Activated naive CD8-positive, alpha-beta T cell treated with anti-CD3 and anti-CD28 coated beads for 36 hours (primary cell): Measurements from ENCODE around the gene ANKRD28. TPM values are rescaled to one million over a fixed set of nuclear protein-coding genes. Genes with fewer than 3 reads are reported as not detected.
"Not testable (repeated sequence)": the region's sequence is repeated elsewhere in the genome, so short reads cannot be mapped to it uniquely, and the experiment has no call there.

ENCODE experiments used
- DNase-seq: peaks from one replicate; pipeline ENCODE4 v3.0.0; 2021
- H3K27ac Mint-ChIP-seq: one replicate; pipeline ENCODE4 v1.8.0; 2022; ENCODE audit warnings: mild to moderate bottlenecking, moderate library complexity, mixed read lengths
- H3K27me3 Mint-ChIP-seq: one replicate; pipeline ENCODE4 v1.8.0; 2022; ENCODE audit warnings: mild to moderate bottlenecking, mixed read lengths
- H3K36me3 Mint-ChIP-seq: one replicate; pipeline ENCODE4 v1.8.0; 2021; ENCODE audit warnings: mild to moderate bottlenecking, mixed read lengths
- H3K4me1 Mint-ChIP-seq: one replicate; pipeline ENCODE4 v1.8.0; 2021; ENCODE audit warnings: mixed read lengths
- H3K4me3 Mint-ChIP-seq: one replicate; pipeline ENCODE4 v1.8.0; 2022; ENCODE audit warnings: mild to moderate bottlenecking, moderate library complexity, mixed read lengths
- H3K9me3 Mint-ChIP-seq: one replicate; pipeline ENCODE4 v1.8.0; 2022; ENCODE audit warnings: mixed read lengths
- total RNA-seq, 2 experiments: library from RNA; stranded (reverse); gene quantifications; one replicate each; pipeline ENCODE4 v1.2.3, GENCODE V29; 2021

ANKRD28 gene
- total RNA-seq, 2 experiments from 2014 or later, result 31.2 to 33.1 TPM

DNA sequence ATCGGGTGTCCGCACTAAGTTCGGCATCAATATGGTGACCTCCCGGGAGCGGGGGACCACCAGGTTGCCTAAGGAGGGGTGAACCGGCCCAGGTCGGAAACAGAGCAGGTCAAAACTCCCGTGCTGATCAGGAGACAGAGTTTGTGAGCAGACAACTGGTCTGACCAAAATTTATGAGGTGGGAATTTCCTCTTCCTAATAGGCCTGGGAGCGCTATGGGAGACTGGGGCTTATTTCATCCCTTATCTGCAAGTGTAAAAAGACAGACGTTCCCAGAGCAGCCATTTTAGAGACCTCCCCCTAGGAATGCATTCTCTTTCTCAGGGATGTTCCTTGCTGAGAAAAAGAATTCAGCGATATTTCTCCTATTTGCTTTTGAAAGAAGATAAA, 59.2 kb downstream of the ANKRD28 start:
- H3K4me3 Mint-ChIP-seq, H3K27ac Mint-ChIP-seq, H3K4me1 Mint-ChIP-seq, H3K27me3 Mint-ChIP-seq, DNase-seq: not testable (repeated sequence)
- H3K36me3 Mint-ChIP-seq, result peaks cover 53% of the 10 kb centered on the region
- H3K9me3 Mint-ChIP-seq, result peaks cover 27% of the 10 kb centered on the region

DNA sequence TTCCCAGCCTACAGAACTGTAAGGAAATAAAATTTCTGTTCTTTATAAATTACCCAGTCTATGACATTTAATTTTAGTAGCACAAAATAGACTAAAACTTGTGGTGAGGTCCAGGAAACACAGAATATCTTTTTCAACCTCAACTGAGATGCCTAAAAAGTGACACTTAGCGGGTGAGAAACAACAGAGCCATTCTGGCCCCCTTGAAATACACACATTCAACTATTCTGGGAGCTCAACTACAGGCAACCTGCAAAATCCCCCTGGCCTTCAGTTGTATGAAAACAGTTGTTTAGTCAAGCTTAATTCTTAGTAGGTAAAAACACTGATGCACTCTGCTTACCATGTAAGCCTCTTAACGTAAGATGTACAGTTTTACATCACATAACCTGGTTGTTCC, 66.8 kb downstream of the ANKRD28 start:
- H3K36me3 Mint-ChIP-seq, result peaks cover 35% of the 10 kb centered on the region
- no peaks in the 10 kb centered on the region for H3K9me3 Mint-ChIP-seq
- no peak overlapping the region for H3K27ac Mint-ChIP-seq
- H3K27me3 Mint-ChIP-seq, result no peaks in the 10 kb centered on the region
- H3K4me3 Mint-ChIP-seq, result no peak overlapping the region
- H3K4me1 Mint-ChIP-seq, result peaks cover 5% of the 10 kb centered on the region
- DNase-seq, result no peak

- H3K36me3 Mint-ChIP-seq, result peaks cover 33% of the 10 kb centered on the region
These were observed 69.0 kb downstream of the ANKRD28 start for GRCh38 chr3:15728766-15729165.

DNA sequence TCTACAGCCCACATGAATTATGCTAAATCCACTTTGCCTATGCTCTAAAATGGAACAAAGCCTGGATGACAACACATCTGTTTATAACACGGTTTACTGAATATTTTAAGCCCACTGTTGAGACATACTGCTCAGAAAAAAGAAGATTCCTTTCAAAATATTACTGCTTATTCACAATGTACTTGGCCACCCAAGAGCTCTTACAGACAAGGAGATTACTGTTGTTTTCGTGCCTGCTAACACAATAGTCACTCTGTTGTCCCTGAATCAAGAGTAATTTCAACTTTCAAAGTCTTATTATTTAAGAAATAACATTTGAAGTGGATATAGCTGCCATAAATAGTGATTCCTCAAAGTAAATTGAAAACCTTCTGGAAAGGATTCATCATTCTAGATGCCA, 70.9 kb downstream of the ANKRD28 start:
- no peak for DNase-seq
- Mint-ChIP-seq H3K4me1 (peaks cover 9% of the 10 kb centered on the region), H3K9me3 (no peaks in the 10 kb centered on the region), H3K27me3 (no peaks in the 10 kb centered on the region), H3K36me3 (peaks cover 32% of the 10 kb centered on the region), H3K4me3 (no peak overlapping the region), H3K27ac (no peak overlapping the region)

More at GRCh38 chr3:15728766-15729165, 69.0 kb downstream of the ANKRD28 start:
- no peaks in the 10 kb centered on the region for H3K27me3 Mint-ChIP-seq
- DNase-seq, result no peak
- no peaks in the 10 kb centered on the region for H3K9me3 Mint-ChIP-seq
- no peak overlapping the region for H3K27ac Mint-ChIP-seq
- peaks cover 9% of the 10 kb centered on the region for H3K4me1 Mint-ChIP-seq
- no peak overlapping the region for H3K4me3 Mint-ChIP-seq

DNA sequence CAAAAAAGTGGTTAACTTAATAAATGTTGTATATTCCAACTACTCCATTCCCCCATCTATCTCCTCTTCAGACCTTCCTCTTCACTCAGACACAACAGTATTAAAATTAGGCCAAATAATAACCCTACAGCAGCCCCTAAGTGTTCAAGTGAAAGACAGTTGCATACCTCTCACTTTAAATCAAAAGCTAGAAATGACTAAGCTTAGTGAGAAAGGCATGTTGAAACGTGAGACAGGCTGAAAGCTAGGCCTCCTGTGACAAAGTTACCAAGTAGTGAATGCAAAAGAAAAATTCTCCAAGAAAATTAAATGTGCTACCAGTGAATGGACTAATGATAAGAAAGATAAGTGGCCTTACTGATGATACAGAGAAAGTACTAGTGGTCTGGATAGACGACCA, 71.7 kb downstream of the ANKRD28 start:
- Mint-ChIP-seq H3K9me3 (no peaks in the 10 kb centered on the region), H3K36me3 (peaks cover 34% of the 10 kb centered on the region), H3K27me3 (no peaks in the 10 kb centered on the region), H3K4me3 (no peak overlapping the region), H3K27ac (no peak overlapping the region), H3K4me1 (peaks cover 9% of the 10 kb centered on the region)
- no peak for DNase-seq

DNA sequence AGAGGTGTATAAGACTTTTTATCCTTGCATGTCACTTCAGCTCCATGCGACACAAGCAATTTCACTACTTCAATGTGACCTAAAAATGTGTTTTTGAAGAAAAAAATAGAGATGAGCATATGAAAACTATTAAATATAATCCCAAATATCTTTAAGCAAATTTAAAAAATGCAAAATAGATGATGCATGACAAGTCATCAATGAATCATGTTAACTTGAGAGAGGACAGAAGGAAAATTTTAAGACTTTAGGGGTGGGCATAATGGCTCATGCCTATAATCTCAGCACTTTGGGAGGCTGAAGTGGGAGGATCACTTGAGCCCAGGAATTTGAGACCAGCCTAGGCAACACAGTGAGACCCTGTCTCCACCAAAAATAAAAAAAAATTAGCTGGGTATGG, 73.3 kb downstream of the ANKRD28 start:
- no peak overlapping the region for H3K27ac Mint-ChIP-seq
- no peaks in the 10 kb centered on the region for H3K27me3 Mint-ChIP-seq
- no peaks in the 10 kb centered on the region for H3K9me3 Mint-ChIP-seq

GRCh38 chr3:15723624-15723884, 74.2 kb downstream of the ANKRD28 start:
- peaks cover 23% of the 10 kb centered on the region for H3K36me3 Mint-ChIP-seq
- no peaks in the 10 kb centered on the region for H3K9me3 Mint-ChIP-seq
- H3K27me3 Mint-ChIP-seq, result no peaks in the 10 kb centered on the region
- H3K27ac Mint-ChIP-seq, result no peak overlapping the region
- H3K4me1 Mint-ChIP-seq, result peaks cover 9% of the 10 kb centered on the region
- no peak for DNase-seq
- no peak overlapping the region for H3K4me3 Mint-ChIP-seq

More for the DNA sequence above, 73.3 kb downstream of the ANKRD28 start:
- Mint-ChIP-seq H3K4me3 (no peak overlapping the region), H3K36me3 (peaks cover 32% of the 10 kb centered on the region), H3K4me1 (peaks cover 9% of the 10 kb centered on the region)
- DNase-seq, result no peak

DNA sequence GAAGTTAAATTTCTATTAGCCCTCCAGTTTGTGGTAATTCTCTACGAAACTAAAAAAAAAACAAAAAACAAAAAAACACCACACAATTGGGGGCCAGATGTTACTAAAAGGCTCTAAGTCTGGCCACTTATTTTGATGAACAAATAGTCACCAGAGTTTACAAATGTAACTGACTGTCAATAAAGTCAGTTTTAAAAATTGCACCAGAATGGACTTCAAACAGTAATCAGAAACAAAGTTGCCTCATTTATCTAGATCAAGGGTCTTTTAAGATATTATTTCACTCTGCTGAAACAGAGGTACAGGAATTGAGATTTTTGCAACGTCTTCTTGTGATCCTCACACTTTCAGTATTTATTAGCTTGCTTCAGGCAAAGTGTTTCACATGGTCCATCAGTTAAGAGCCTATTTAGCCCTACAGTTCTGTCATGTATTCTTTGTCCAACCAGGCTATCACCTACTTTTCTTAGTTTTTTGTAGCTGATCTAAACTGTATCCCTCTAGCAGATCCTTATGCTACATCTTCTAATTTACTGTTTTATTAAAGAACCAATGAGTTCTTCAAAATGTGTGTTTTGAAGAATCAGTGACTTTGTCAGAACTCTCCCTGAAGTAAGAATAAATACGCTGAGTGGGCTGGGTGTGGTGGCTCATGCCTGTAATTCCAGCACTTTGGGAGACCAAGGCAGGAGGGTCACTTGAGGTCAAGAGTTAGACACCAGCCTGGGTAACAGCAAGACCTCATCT, 74.7 kb downstream of the ANKRD28 start:
- Mint-ChIP-seq H3K4me1 (peaks cover 9% of the 10 kb centered on the region), H3K27ac (no peak overlapping the region), H3K27me3 (no peaks in the 10 kb centered on the region), H3K9me3 (no peaks in the 10 kb centered on the region), H3K4me3 (no peak overlapping the region), H3K36me3 (peaks cover 20% of the 10 kb centered on the region)
- no peak for DNase-seq

DNA sequence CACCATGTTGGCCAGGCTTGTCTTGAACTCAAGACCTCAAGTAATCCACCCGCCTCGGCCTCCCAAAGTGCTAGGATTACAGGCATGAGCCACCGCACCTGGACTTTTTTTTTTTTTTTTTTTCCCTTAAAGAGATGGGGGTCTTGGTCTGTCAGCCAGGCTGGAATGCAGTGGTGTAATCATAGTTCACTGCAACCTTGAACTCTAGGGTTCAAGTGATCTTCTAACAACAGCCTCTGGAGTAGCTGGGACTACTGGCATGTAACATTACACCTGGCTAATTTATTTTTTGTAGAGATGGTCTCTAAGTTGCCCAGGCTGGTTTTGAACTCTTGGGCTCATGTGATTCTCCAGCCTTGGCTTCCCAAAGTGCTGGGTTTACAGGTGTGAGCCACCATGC, 81.6 kb downstream of the ANKRD28 start:
- peaks cover 9% of the 10 kb centered on the region for H3K36me3 Mint-ChIP-seq
- no peaks in the 10 kb centered on the region for H3K4me1 Mint-ChIP-seq
- H3K27me3 Mint-ChIP-seq, result no peaks in the 10 kb centered on the region
- DNase-seq, result no peak
- no peaks in the 10 kb centered on the region for H3K9me3 Mint-ChIP-seq
- H3K4me3 Mint-ChIP-seq, result no peak overlapping the region
- H3K27ac Mint-ChIP-seq, result no peak overlapping the region

DNA sequence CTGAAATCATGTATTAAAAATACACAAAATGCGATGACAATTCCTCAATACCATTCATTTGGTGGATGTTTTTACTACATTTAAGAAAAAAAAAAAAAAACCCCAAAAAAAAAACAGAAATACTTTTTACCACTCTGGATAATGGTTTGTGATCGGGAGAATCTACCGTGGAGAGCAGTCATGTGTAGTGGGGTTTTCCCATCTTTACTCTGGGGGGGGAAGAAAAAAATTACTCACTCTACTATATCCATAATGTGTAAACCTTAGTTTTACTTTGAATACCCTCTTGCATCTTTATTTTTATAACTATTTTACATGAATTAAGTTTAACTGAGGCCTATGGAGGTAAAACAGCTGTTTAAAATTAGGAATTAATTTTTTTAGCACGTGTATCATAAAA, 83.3 kb downstream of the ANKRD28 start:
- Mint-ChIP-seq H3K9me3 (no peaks in the 10 kb centered on the region), H3K36me3 (peaks cover 10% of the 10 kb centered on the region), H3K4me3 (no peak overlapping the region), H3K27me3 (no peaks in the 10 kb centered on the region), H3K27ac (no peak overlapping the region), H3K4me1 (no peaks in the 10 kb centered on the region)
- no peak for DNase-seq

- Mint-ChIP-seq H3K36me3 (peaks cover 13% of the 10 kb centered on the region), H3K4me1 (no peaks in the 10 kb centered on the region), H3K9me3 (no peaks in the 10 kb centered on the region), H3K4me3 (no peak overlapping the region), H3K27me3 (no peaks in the 10 kb centered on the region), H3K27ac (no peak overlapping the region)
- no peak for DNase-seq
These were observed 84.4 kb downstream of the ANKRD28 start for GRCh38 chr3:15713364-15713763.

DNA sequence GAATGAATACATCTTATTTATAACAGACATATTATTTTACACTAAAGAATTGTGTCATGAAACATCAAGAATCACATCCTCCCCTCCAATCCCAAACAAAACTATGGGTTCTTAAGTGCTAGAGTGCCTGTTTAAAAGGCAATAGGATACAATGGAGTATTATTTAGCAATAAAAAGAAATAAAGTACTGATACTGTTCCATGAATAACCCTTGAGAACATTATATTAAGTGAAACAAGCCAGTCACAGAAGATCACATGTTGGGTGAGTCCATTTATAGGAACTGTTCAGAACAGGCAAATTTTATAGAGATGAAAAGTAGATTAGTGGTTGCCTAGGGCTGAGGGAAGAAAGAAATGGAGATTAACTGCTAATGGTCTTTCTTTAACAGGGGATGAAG, 86.5 kb downstream of the ANKRD28 start:
- Mint-ChIP-seq H3K4me1 (no peaks in the 10 kb centered on the region), H3K36me3 (peaks cover 30% of the 10 kb centered on the region), H3K27me3 (no peaks in the 10 kb centered on the region), H3K9me3 (peaks cover 5% of the 10 kb centered on the region), H3K27ac (no peak overlapping the region), H3K4me3 (no peak overlapping the region)
- no peak for DNase-seq

- Mint-ChIP-seq H3K4me1 (no peaks in the 10 kb centered on the region), H3K9me3 (peaks cover 5% of the 10 kb centered on the region), H3K4me3 (no peak overlapping the region), H3K27me3 (no peaks in the 10 kb centered on the region), H3K27ac (no peak overlapping the region), H3K36me3 (peaks cover 33% of the 10 kb centered on the region)
- DNase-seq, result no peak
These were observed 88.7 kb downstream of the ANKRD28 start for GRCh38 chr3:15708882-15709677.

GRCh38 chr3:15707779-15708178, 90.0 kb downstream of the ANKRD28 start:
- Mint-ChIP-seq H3K4me3 (no peak overlapping the region), H3K27me3 (no peaks in the 10 kb centered on the region), H3K9me3 (peaks cover 5% of the 10 kb centered on the region), H3K4me1 (no peaks in the 10 kb centered on the region), H3K27ac (no peak overlapping the region), H3K36me3 (peaks cover 33% of the 10 kb centered on the region)
- DNase-seq, result no peak

- Mint-ChIP-seq H3K4me3 (no peak overlapping the region), H3K9me3 (peaks cover 5% of the 10 kb centered on the region), H3K4me1 (no peaks in the 10 kb centered on the region), H3K27ac (no peak overlapping the region), H3K27me3 (no peaks in the 10 kb centered on the region), H3K36me3 (peaks cover 36% of the 10 kb centered on the region)
- no peak for DNase-seq
These were observed 94.4 kb downstream of the ANKRD28 start for GRCh38 chr3:15703346-15703745.

GRCh38 chr3:15694628-15695027, 103.2 kb downstream of the ANKRD28 start:
- H3K4me1 Mint-ChIP-seq, result peaks cover 2% of the 10 kb centered on the region
- H3K27me3 Mint-ChIP-seq, result no peaks in the 10 kb centered on the region
- H3K27ac Mint-ChIP-seq, result no peak overlapping the region
- H3K36me3 Mint-ChIP-seq, result peaks cover 19% of the 10 kb centered on the region
- no peaks in the 10 kb centered on the region for H3K9me3 Mint-ChIP-seq
- no peak overlapping the region for H3K4me3 Mint-ChIP-seq
- DNase-seq, result no peak
